T-helper 9 cell (primary cell): ENCODE measurements around the gene USH1G.

Experiments used
- DNase-seq: peaks from one replicate; pipeline ENCODE4 v3.0.0-alpha.2; 2020

The USH1G gene

DNA sequence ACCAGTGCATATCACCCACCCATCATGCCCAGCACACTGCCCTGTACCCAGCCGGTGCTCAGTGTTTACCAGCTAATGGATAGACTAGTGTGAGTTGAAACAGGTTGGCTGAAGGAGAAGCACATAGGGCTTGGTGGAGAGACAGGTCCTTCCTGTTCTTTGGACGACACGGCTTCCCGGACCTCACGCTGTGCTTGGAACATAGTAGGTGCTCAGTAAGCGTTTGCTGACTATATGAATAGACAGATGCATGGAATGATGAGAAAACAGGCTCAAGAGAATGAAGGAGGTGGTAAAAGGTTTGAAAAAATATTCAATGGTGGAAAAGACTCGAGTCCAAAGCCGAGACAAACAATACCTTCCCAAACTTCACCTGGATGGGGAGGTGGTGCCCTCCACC, 22.8 kb downstream of the USH1G start:
- no peak for DNase-seq

DNA sequence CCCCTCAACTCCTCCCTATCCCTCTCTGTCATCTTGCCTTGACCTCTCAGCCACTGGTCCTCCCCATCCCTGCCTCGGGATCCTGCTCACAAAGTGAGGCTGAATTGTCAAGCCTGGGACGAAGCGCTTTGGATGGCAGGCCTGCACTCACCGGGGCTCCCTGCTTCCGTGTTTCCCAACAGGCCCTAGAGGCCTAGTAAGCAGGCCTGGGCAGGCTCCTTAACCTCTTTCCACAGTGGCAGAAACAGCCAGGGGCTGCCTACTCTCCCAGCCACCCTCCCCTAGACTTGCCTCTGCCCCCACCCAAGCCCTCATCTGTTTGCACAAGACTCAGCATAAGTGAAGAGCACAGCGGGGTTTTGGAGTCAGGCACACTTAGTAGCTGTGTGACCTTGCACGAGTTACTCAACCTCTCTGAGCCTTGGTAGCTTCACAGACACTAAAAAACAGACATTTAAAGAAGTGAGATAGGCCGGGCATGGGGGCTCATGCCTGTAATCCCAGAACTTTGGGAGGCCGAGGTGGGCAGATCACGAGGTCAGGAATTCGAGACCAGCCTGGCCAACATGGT, 24.6 kb downstream of the USH1G start:
- no peak for DNase-seq

DNA sequence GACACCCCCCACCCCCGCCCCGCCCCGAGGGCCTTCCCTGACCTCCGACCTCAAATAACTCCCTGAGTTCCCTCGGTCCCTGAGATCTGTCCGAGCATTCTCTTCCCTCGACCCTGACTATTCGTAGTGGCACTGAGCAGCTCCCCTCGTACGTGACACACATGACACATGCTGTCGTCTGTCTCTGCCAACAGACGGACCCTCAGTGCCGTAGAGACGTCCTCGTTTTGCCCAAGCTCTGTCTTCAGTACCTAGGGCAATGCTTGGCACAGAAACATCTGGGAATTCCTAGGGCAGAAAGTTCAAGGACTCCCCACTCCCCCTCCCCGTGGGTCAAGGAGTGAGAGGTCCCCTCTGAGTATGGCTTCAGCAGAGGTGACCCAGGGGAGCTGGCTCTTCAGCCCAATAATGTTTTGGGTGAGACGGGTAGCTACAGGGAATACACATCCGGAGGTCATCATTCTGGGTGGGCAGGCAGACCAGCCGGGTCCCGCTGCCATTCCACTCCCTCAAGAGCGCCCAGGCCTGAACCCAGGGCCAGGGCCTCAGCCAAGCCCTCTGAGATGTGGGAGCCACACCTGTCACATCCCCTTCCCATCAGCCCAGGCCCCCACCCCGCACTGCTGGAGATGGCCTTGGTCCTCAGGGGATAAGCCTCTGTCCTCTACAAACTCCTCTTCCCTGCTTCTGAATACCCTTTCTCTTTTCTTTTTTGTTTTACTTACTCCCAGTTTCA, 29.0 kb downstream of the USH1G start:
- no peak for DNase-seq

DNA sequence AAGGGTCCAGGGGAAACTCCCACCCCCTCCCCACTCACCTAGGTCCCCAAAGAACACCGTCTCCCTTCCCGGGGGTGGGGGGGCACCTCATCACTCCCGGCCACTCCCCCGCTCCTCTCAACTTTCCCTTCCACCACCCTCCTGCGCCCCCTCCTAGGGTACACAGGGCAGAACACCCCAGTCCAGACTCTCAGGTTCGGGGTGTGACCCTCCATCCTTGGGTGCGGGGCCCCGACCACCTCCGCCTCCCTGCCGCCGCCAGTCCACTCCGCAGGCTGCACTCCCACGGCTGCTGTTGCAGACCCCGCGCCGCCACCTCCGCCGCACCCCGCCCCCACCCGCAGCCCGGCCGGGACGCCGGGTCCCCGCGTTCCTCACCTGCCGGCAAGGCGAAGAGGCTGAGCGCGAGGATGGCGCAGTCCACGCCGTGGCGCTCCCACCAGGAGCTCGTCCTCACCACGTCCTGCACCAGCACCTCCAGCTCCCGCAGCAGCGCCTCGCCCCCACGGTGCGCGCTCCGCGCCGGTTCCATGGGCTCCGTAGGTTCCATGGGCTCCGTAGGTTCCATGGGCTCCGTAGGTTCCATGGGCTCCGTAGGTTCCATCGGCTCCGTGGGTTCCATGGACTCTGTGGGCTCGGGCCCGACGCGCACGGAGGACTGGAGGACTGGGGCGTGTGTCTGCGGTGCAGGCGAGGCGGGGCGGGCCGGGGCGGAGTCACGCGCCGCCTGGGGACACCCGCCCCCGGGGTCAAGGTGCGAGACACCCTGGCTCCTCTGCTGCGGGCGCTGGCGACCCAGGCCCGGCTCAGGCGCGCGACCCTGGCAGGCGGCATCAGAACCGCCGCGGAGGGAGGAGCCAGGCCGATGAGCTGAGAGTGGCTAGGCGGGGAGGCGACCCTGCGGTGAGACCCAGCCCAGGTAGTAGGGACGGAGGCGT, 29.8 kb downstream of the USH1G start, which contains the start of gene FADS6:
Gene FADS6 (minus strand): TSS at position 660 of the 938 bp plus-strand sequence. CDS start 38 bp downstream, at position 622.
- no peak for DNase-seq

DNA sequence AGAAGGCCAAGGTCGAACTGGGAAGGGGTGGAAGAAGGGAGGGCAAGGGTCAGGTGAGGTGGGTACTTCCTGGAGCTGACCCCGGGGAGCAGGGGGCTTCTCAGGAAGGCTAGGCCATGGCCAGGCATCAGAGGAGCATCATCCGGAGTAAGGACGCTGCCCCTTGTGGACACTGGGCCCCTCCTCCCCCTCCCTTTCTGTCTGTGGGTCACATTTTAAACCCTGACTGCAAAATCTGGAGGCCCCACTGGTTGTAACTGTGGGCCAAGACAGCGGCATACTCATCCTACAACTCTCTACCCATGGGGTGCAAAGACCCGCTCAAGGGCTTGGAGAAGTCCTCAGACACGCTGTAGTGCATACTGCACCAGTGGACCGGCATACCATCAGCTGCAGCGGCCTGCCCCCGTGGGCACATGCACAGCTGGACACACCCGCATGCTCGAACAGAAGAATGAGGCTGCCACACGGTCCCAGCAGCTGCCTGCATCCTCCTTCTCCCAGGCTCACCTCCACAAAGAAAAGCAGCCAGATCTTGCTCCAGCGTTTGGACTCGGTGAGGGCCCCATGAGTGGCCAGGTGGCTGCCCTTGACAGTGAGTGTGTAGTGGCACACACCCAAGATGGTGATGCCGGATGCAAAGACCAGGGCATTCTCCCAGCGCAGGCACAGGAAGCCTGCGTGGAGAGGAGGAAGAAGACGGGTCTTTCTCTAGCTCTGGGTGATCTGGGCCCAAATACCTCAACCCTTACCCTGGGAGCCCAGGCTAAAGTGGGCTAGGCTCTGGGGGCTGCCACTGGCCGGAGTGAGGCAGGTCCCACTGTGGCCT, 30.8 kb downstream of the USH1G start:
- no peak for DNase-seq

DNA sequence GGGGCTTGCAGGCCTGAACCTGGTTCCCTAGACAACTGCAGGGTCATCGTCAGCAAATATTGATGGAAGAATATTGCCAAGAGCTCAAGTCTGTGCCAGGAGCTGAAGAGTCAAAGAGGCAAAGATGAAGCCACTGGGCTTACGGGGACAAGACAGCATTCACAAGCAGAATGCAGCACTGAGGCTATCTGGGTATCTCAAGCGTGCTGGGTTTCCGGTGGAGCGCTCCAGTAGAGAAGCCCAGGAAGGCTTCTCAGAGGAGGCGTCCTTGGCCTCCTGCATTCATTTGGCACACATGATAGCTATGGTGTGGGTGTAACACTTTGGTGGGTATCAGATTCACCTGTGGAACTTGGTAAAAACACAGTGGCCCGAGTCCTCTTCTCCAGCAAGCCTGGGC, 32.5 kb downstream of the USH1G start:
- DNase-seq = no peak

DNA sequence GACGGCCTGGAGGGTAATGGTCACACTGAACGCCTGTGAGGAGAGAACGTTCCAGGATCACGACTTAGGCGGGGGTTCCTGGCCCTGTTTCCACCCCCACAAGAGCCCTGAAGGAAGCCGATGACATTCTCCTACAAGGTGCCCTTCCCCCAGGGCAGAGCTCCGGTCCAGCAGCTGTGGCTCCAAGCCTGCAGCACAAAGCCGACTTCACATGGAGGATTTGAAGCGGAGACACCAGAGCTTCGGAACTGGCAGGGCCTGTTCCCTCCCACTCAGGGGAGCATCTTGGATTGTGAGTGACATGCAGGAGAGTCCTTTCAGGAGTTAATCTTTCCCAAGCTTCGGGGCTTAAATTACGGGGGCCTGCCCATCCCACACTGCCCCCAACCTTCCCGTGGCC, 34.6 kb downstream of the USH1G start:
- no peak for DNase-seq

DNA sequence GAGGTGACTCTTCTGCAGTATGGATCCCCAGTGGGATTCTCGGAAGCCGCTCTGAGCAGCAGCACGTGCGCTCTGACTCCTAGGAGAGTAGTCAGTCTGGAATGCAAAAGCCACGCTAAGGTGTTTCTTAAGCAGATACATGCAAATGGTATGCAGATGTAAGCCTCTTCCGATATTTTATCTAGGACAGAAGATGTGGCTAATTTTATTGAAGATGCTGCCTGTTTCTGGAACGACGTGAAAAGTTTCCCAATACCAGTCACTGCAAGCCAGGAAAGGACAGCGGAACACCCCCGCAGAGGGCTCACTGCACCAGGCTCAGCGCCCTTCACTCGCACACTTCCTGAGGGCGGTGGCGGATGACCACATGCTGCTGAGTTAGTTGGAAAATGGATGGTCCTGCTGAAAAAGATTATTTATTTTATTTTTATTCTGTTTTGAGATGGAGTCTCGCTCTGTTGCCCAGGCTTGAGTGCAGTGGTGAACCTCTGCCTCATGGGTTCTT, 39.8 kb downstream of the USH1G start:
- DNase-seq = no peak

DNA sequence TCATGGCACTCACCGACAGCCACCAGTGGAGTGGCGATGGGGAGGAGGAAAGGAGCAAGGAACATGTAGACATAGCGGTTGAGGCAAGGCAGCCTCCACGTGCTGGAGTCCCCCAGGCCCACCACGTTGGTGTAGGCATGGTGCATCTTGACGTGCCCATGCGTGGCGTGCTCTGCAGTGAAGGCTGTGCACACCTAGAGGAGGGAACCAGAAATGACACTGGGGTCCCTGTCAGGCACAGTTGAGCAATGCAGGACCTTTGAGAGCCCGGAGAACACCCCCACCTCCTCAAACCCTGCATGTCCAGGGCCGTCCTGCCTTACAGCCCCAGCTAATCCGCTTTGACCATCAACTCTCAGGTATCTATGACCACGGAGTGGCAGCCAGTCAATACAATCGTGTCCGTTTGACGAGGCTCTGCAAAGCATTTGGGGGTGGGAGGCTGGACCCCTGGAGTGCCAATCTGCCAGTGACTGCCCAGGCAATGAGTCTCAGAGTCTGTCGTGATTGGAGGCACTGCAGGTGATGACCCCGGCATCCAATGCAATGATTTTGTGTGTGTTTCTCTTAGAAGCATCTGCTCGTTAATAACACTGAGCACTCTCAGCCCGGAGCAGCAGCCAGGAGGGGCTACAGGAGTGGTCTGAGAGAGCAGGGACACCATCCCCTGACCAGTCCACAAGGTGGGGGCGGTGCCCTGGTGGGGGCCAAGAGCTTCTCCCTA, 40.4 kb downstream of the USH1G start:
- DNase-seq = no peak

DNA sequence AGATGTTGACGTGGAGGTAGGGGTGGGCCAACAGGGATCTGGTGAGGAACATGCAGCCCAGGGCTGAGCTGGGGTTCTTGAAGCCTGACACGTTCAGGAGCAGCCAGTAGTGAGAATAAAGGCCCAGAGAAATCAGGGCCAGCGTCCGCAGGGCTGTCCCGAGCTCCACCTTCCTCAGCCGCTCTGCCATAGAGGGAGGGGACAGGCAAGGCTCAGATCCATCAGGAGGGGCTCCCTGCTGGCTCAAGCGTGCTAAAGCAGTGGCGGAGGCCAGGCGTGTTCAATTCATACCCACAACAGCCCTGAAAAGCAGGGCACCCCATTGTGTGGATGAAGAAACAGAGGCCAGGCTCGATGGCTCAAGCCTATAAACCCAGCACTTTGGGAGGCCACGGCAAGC, 42.0 kb downstream of the USH1G start:
- DNase-seq = no peak

DNA sequence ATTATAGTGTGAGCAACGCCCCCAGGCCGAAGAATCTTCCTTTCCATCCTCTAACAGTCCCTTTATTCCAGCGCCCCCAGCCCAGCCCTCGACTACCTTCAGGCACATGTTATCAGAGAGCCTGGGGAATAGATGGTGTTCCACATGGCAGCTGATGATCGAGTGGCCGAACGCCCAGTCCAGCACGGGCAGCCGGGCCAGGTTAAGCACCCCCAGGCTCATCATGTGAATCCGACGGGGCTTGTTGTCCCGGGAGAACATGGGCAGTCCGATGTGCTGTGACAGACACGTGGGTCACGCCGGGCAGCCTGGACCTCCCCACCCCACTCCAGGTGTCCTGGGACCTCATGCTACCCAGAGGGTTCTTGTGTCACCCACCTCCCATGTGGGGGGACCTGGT, 43.7 kb downstream of the USH1G start:
- no peak for DNase-seq

DNA sequence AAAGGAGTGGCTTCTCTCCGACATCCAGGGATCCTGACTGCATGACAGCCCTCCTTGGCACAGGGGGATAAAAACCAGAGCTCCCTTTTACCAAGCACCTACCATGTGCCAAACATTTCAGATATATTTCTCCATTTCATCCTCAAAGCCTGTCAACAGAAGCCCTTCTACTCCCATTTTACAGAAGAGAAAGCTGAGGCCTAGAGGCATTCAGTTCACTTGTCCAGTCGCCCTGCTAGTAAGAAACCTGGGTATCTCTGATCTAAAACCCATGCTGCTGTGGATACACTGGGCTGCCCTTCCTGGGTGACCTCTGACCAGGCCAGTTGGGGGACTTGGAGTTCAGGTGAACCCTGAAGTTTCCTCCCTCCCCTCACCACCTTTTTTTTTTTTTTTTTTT, 44.4 kb downstream of the USH1G start:
- no peak for DNase-seq

DNA sequence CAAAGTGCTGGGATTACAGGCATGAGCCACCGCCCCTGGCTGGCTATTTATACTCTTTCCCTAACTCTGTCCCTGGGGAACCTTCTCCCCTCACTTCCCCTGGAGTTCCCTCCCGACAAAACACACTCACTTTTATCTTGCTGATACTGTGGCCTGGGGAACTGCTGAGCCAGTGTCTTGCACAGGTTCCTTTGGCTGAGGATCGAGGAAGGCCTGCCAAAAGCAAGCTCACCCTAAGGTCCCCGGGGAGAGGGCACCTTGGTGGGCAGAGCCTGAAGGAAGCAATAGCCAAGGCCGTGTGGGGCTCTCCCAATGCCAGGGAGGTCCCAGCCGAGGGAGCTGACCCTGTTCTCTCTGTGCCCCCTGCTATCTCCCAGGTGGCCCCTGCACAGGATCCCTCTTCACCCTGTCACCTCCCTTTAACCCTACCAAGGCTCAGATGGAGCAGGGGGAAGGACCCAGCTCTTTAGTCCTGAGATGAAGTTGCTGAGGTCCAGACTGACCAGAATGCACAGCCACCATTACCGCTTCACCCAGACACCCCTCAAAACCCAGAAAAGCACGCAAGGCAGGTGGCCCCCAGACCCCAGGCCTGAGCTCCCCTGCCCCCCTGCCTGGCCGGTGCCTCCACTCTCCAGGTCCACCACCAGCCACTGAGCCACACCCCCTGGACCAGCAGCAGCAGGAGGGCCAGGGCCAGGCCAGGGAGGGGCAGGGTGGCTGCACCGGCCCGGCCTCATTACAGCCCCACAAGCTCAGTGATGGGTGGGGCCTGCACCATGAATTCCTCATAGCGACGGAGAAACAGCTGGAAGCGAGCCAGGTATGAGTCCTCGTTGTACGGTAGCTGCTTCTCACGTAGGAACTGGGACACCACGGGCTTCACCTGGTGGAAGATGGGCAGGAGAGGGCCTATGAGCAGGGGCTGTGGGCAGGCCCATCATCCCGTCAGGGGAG, 45.2 kb downstream of the USH1G start:
- DNase-seq = no peak

DNA sequence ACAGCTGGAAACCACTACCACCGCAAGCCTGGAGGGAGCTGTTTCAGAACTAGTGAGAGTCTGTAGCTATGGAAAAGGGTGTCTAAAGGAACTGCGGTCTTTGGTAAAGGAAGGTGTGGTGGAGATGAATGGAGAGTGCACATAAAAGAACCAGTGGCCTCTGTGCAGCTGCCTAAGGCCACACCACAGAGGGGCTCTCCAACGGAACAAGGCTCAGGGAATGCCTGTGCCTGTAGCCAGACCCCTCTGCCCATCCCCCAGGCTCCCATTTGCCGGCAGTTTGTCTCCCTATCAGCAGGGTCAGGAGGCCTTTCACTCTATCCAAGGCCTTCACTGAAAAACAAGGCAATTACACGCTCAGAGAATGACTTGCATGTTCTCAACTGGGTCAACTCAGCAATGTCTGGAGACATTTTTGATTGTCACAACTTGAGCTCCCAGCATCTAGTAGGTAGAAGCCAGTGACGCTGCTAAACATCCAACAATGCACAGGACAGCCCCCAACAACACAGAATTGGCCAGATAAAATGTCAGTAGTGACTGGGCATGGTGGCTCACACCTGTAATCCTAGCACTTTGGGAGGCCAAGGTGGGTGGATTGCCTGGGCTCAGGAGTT, 47.0 kb downstream of the USH1G start:
- no peak for DNase-seq

DNA sequence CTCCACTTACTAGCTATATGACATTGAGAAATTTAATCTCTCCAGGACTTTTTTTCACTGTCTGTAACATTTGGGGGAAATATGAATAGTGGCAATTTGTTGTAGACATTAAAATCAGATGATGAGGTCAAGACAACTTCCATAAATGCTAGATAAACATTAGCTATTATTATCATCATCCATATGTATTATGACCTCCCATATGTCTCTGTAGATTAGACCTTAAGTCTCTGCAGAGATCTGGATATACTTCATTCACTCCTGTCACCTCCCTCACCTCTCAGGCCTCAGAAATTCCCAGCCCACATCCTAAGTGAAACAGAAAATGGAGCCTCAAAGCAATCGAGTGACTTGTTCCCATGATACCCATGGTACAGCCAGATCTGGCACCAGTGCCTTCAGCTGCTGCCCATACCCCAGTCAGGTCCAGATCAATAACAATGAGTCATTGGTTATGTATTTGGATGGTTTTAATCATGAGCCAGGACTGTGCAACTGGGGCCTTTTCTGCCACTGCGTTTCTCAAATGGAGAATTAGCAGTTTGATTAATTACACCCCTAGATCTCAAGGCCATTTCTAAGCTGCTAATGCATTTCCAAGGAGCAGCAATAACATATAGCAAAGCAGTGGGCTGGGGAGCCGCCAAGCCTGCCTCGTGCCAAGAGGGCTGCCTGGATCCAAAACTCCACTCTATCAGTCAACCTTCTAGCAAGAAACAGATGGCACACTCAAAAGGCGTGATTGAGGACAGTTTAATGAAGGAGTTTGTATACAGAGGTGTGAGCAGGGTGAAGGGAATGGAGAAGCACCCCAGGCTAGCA, 47.7 kb downstream of the USH1G start:
- DNase-seq = no peak

DNA sequence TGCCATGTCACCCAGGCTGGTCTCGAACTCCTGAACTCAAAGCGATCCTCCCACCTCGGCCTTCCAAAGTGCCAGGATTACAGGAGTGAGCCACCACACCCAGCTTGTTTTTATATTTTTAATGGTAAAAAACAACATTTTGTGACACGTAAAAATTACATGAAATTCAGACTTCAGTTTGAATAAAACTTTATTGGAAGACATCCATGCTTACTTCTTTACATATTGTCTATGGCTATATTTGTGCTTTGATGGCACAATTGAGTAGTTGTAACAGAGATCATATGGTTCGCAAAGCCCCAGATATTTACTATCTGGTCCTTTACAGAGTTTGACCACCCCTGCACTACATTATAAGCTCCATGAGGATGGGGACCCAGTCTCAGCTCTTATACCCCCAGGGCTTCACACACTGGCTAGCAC, 48.4 kb downstream of the USH1G start:
- no peak for DNase-seq

DNA sequence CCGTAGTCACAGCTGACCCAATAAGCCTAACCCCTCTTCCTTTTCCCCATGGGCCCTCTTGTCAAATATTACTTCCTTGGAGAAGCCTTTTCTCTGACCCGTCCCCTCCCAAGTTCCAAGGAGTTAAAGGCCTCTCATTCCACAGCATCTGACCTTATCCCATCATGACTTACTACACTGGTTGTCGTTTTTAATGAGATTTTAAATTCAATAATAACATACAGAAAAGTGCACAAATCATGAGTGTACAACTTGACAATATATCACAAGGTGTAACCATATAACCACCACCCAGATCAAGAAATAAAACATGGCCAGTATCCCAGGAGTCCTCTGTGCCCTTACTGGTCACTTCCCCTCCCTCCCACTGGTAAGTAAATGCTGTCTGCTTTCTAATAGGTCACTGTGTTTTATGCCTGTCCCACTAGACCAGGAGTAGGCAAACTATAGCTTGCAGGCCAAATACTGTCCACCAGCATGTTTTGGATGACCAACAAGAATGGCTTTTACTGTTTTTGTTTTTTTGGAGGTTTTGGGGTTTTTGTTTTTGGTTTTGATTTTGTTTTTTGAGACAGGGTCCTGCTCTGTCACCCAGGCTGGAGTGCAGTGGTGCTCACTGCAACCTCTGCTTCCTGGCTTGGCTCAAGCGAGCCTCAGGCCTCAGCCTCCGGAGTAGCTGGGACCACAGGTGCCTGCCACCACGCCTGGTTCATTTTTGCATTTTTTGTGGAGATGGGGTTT, 49.0 kb downstream of the USH1G start:
- DNase-seq = no peak
